GM18951 (cell line): ENCODE results near the gene LPCAT3.

Experiments
- POLR2A ChIP-seq: IDR thresholded peaks from 4 replicates; pipeline ENCODE4 v1.6.1; 2011; ENCODE audit warnings: mild to moderate bottlenecking; ENCODE audit not compliant: insufficient read length, insufficient read depth; ENCODE audit errors: extremely low read depth
- in situ Hi-C: fragments of 300-500 bp; cut with MboI; formaldehyde crosslinking; loops from one replicate; pipeline ENCODE4 v1.12.0; 2022; ENCODE audit warnings: low sequenced_read_pairs, mixed read lengths, inconsistent platforms; ENCODE audit not compliant: unreplicated experiment

Gene LPCAT3

DNA sequence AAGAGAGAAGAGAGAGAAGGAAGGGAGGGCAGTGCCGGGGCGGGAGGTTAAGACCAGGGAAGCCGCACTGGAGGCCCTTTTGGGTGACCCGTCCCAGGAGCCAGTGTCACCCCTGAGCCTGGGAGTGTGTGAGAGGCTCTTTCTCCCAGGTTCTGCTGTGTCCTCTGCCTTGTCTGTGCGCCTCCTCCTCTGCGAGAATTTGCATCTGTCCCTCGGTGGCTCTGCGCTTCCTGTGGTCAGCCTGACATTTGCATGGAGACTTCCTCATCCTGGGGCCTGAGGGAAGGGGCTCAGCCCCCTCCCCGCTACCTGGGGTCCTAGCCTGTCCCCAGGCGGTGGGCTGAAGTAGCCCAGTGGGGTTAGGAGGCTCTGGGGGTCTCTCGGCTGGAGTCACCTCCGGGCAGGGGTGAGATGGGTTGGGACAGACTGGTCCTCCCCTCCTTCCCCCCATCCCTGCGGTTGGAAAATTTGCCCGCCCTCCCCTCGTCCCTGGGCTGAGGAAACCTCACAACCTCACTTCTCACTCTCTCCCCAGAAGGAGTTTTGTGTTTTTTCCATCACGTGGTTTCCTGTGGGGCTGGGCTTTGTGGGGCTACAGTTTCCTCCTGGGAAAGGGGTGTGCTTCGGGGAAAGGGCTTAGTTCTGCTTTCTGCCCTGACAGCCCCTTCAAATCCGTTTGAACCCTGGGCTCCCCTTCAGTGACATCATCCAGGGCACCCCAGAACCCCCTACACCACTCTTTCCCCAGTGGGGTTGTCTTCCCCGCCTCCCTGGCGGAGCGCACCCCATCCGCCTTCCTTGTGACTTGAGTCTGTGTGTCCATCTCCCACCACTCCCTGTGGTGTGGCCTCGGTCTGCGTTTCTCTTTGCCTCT, 64.6 kb downstream of the LPCAT3 start:
- peak; percentile 99 for TF ChIP-seq POLR2A
- in situ Hi-C loops = no loop called here

- no peak for TF ChIP-seq POLR2A
- in situ Hi-C loops = no loop called here
Measured at GRCh38 chr12:6952863-6953441, 65.3 kb downstream of the LPCAT3 start.

GRCh38 chr12:6952121-6952862, 66.0 kb downstream of the LPCAT3 start:
- in situ Hi-C loops = no loop called here
- peak; percentile 17 for TF ChIP-seq POLR2A

DNA sequence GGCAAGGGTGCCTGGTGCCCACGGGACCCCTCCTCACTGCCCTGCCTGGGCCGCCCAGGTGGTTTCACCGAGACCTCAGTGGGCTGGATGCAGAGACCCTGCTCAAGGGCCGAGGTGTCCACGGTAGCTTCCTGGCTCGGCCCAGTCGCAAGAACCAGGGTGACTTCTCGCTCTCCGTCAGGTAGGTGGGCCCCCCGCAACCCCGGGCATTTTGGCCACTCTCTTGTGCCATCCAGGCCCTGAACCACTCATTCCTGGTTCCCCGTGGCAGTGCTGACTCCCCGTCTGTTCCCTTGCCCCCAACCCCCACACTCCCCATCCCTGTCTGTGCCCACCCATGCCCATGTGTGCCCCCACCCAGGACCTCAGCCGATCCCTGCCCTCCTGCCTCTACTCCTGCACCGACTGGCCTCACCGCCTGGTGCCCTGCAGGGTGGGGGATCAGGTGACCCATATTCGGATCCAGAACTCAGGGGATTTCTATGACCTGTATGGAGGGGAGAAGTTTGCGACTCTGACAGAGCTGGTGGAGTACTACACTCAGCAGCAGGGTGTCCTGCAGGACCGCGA, 66.6 kb downstream of the LPCAT3 start:
- in situ Hi-C loops = no loop called here
- no peak for TF ChIP-seq POLR2A

DNA sequence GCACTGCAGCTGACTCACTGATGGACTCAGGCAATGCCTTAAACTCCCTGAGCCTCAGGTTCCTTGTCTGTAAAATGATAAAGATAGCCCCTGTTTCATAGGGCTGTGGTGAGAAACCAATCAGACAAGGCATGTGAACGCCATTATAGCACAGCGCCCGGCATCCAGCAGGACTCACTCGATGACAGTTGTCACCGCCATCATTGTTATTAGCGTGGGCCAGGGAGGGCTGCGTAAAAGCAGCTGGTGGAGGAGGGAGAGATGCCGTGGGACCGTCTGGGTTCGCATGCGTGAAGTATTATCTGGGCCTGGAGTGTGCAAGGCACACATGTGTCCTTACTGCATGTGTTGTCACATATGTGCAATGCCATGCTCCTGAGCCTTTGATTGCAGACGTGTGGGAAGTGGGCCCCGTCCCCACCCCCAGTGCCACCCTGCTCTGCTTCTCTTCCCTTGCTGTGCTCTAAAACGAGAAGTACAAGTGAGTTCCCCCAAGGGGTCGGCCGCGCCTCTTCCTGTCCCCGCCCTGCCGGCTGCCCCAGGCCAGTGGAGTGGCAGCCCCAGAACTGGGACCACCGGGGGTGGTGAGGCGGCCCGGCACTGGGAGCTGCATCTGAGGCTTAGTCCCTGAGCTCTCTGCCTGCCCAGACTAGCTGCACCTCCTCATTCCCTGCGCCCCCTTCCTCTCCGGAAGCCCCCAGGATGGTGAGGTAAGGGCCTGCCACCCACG, 67.3 kb downstream of the LPCAT3 start, which contains the start of gene PTPN6:
TSS of gene PTPN6 (plus strand) at position 546 of the 730 bp plus-strand sequence. CDS start at position 703, 157 bp downstream.
- TF ChIP-seq POLR2A = peak; percentile 95
- in situ Hi-C loops = no loop called here

DNA sequence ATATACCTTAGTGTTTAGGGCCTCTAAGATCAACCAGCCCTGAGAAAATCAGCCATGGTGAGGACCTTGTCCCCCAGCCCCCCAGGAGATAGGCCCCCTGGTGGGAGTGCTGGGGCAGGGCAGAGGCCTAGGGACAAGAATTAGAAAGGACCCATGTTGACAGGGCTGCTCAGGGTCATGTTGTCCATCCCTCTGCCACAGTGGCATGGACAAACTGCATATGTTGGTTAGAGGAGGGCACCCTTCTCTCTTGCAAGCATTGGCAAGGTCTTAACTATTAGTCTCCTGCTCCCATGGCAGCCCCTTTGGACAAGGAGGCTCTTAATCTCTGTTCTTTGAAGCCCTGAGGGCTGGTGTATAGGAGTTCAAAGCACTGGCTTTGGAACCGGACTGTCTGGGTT, 67.9 kb downstream of the LPCAT3 start:
- in situ Hi-C loops = no loop called here
- TF ChIP-seq POLR2A = no peak

- in situ Hi-C loops = loop anchor here (10.0 kb wide), 1 partner anchor 156 kb away; the partner anchor contains the start of gene C1RL
- no peak for TF ChIP-seq POLR2A
Measured at GRCh38 chr12:6948873-6949594, 69.2 kb downstream of the LPCAT3 start.

- in situ Hi-C loops = loop anchor here (10.0 kb wide), 1 partner anchor 157 kb away; the partner anchor contains the start of gene C1RL
- no peak for TF ChIP-seq POLR2A
Measured at GRCh38 chr12:6947615-6948014, 70.7 kb downstream of the LPCAT3 start.

GRCh38 chr12:6946920-6947374, 71.3 kb downstream of the LPCAT3 start:
- in situ Hi-C loops = loop anchor here (10.0 kb wide), 1 partner anchor 158 kb away; the partner anchor contains the start of gene C1RL

DNA sequence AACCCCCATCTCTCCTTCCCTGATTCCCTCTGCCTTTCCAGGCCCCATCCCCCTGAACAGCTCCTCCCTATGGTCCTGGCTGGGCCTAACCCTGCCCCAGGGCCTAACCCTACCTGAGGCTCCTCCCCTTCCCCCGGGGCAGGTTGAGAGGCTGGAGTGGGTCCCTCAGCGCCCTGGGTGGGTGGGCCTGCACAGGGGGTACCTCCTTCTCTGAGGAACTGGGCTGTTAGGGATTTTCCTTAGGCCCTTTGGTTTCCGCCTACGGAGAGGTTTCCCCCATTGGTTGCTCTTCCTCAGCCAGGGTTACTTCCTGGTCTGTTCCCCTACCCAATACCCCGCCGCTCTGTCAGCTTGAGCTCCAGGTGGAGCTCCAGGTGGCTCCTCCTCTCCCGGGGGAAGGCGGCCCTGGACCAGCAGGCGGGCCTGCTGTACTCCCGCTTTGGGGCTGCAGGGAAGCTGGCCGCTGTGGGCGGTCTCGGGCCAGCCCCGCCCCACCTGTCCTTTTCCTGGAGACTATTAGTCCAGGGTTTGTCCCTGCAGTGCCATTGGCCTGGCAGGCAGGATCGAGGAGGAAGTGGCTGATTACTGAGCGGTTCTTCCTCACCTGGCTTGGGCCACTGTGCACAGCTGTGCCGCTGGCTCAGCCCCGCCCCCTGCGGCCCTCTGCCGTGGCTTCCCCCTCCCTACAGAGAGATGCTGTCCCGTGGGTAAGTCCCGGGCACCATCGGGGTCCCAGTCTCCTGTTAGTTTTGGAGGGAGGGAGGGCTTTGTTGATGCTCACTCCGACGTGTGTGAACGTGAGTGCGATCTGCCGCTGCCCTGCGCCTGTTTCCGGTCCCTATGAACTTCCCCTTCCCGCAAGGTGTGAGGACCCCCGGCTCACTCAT, 72.0 kb downstream of the LPCAT3 start:
- in situ Hi-C loops = loop anchor here (10.0 kb wide), 1 partner anchor 159 kb away; the partner anchor contains the start of gene C1RL
- TF ChIP-seq POLR2A = peak; percentile 61

More at GRCh38 chr12:6946920-6947374, 71.3 kb downstream of the LPCAT3 start:
- TF ChIP-seq POLR2A = no peak
